HG03457 (cell line): ENCODE data around the gene INTS6.
A peak's percentile ranks its signal among the peaks of the same experiment; 100 is the strongest.

Source experiments
- ATAC-seq: cut with Tn5 transposase; IDR thresholded peaks from one replicate; pipeline ENCODE4 v1.9.1; 2021; ENCODE audit warnings: moderate number of reproducible peaks; ENCODE audit not compliant: unreplicated experiment

Gene INTS6

GRCh38 chr13:51455532-51455931 lies 2.7 kb upstream of the INTS6 start:
- ATAC-seq = no peak

- no peak for ATAC-seq
These were observed 1.3 kb upstream of the INTS6 start for GRCh38 chr13:51453959-51454703.

- ATAC-seq = peak; percentile 31
These were observed 547 bp upstream of the INTS6 start for GRCh38 chr13:51453207-51453958.

GRCh38 chr13:51451467-51452360 lies 1.1 kb downstream of the INTS6 start:
- peak; percentile 26 for ATAC-seq

- ATAC-seq = no peak
These were observed 1.7 kb downstream of the INTS6 start for GRCh38 chr13:51451134-51451466.

GRCh38 chr13:51449018-51449417 lies 3.8 kb downstream of the INTS6 start:
- ATAC-seq = no peak

- ATAC-seq = no peak
These were observed 7.9 kb downstream of the INTS6 start for GRCh38 chr13:51444922-51445321.

- ATAC-seq = no peak
These were observed 12.5 kb downstream of the INTS6 start for GRCh38 chr13:51440381-51440780.

GRCh38 chr13:51437550-51438127 lies 15.2 kb downstream of the INTS6 start:
- no peak for ATAC-seq

GRCh38 chr13:51435002-51435578 lies 17.7 kb downstream of the INTS6 start:
- no peak for ATAC-seq

GRCh38 chr13:51432576-51432975 lies 20.3 kb downstream of the INTS6 start:
- ATAC-seq = no peak

GRCh38 chr13:51426982-51427381 lies 25.9 kb downstream of the INTS6 start:
- no peak for ATAC-seq

- no peak for ATAC-seq
These were observed 27.3 kb downstream of the INTS6 start for GRCh38 chr13:51425410-51426042.

GRCh38 chr13:51423766-51424165 lies 29.1 kb downstream of the INTS6 start:
- ATAC-seq = no peak

- no peak for ATAC-seq
These were observed 30.4 kb downstream of the INTS6 start for GRCh38 chr13:51422484-51422883.

- ATAC-seq = no peak
These were observed 31.9 kb downstream of the INTS6 start for GRCh38 chr13:51420681-51421490.

GRCh38 chr13:51419001-51419636 lies 33.7 kb downstream of the INTS6 start:
- ATAC-seq = no peak

- ATAC-seq = no peak
These were observed 35.1 kb downstream of the INTS6 start for GRCh38 chr13:51417716-51418115.

- ATAC-seq = no peak
These were observed 36.7 kb downstream of the INTS6 start for GRCh38 chr13:51416107-51416506.
